Mesenchymal stem cell (in vitro differentiated cells and primary cell): ENCODE measurements around the gene SEPTIN3.
A peak's percentile ranks its signal among the peaks of the same experiment; 100 is the strongest.
"Not testable (repeated sequence)": the region's sequence is repeated elsewhere in the genome, so short reads cannot be mapped to it uniquely, and the experiment has no call there.

ENCODE experiments used
- DNase-seq: peaks from one replicate; pipeline ENCODE4 v3.0.0-alpha.2; 2013
- H2AFZ ChIP-seq: one replicate; pipeline ENCODE4 v1.6.1; 2013; ENCODE audit warnings: low read depth, mild to moderate bottlenecking, control low read depth, inconsistent platforms, low read length, moderate library complexity
- H2AK5ac ChIP-seq: 2 replicates; pipeline ENCODE4 v1.6.1; 2013; ENCODE audit warnings: low read length, moderate library complexity, mild to moderate bottlenecking, inconsistent platforms; ENCODE audit not compliant: severe bottlenecking
- H2BK120ac ChIP-seq: one replicate; pipeline ENCODE4 v1.6.1; 2013; ENCODE audit warnings: low read depth, mild to moderate bottlenecking, inconsistent platforms, low read length, moderate library complexity
- H2BK12ac ChIP-seq, 2 experiments: one replicate each; pipeline ENCODE4 v1.6.1; 2013; ENCODE audit warnings: inconsistent platforms in 2 of 2, low read length in 2 of 2, mild to moderate bottlenecking in 2 of 2, moderate library complexity in 2 of 2, control low read depth in 1 of 2
- H2BK15ac ChIP-seq: one replicate; pipeline ENCODE4 v1.6.1; 2013; ENCODE audit warnings: mild to moderate bottlenecking, low read depth, inconsistent platforms; ENCODE audit not compliant: poor library complexity, severe bottlenecking
- H2BK5ac ChIP-seq: 2 replicates; pipeline ENCODE4 v1.6.1; 2013; ENCODE audit warnings: low read depth, mild to moderate bottlenecking, low read length, control low read depth, inconsistent platforms; ENCODE audit not compliant: poor library complexity, severe bottlenecking
- H3K14ac ChIP-seq, 2 experiments: one replicate each; pipeline ENCODE4 v1.6.1; 2013; ENCODE audit warnings: inconsistent platforms in 2 of 2, low read length in 2 of 2, control low read depth in 1 of 2, mild to moderate bottlenecking in 1 of 2, moderate library complexity in 1 of 2
- H3K18ac ChIP-seq, 2 experiments: one replicate each; pipeline ENCODE4 v1.6.1; 2013; ENCODE audit warnings: inconsistent platforms in 2 of 2, low read length in 2 of 2, control low read depth in 1 of 2, low read depth in 1 of 2, mild to moderate bottlenecking in 1 of 2
- H3K23ac ChIP-seq, 2 experiments: one replicate each; pipeline ENCODE4 v1.6.1; 2013; ENCODE audit warnings: inconsistent platforms in 2 of 2, low read length in 2 of 2, mild to moderate bottlenecking in 2 of 2, moderate library complexity in 2 of 2, control low read depth in 1 of 2
- H3K27ac ChIP-seq: 2 replicates; pipeline ENCODE4 v1.5.1; 2013; ENCODE audit warnings: mild to moderate bottlenecking, moderate library complexity, low read length, control low read depth, inconsistent platforms; ENCODE audit not compliant: poor library complexity, severe bottlenecking
- H3K27me3 ChIP-seq, 2 experiments: 2 replicates each; pipeline versions ENCODE4 v1.6.1 to v1.7.0; 2013; ENCODE audit warnings: low read length in 2 of 2, mild to moderate bottlenecking in 2 of 2, moderate library complexity in 2 of 2, control low read depth in 1 of 2, inconsistent platforms in 1 of 2; ENCODE audit not compliant: control insufficient read depth in 1 of 2, insufficient read depth in 1 of 2
- H3K36me3 ChIP-seq, 2 experiments: 2 replicates each; pipeline versions ENCODE4 v1.6.1 to v1.7.0; 2013; ENCODE audit warnings: low read length in 2 of 2, control low read depth in 1 of 2, inconsistent platforms in 1 of 2, low read depth in 1 of 2, mild to moderate bottlenecking in 1 of 2; ENCODE audit not compliant: insufficient read depth in 2 of 2, control insufficient read depth in 1 of 2
- H3K4ac ChIP-seq, 2 experiments: one replicate each; pipeline ENCODE4 v1.6.1; 2013; ENCODE audit warnings: inconsistent platforms in 2 of 2, low read length in 2 of 2, mild to moderate bottlenecking in 2 of 2, moderate library complexity in 2 of 2, control low read depth in 1 of 2, low read depth in 1 of 2
- H3K4me1 ChIP-seq: 2 replicates; pipeline ENCODE4 v1.6.1; 2013; ENCODE audit warnings: low read depth, low read length, control low read depth; ENCODE audit not compliant: control insufficient read depth, insufficient read depth
- H3K4me2 ChIP-seq: 2 replicates; pipeline ENCODE4 v1.6.1; 2013; ENCODE audit warnings: low read length, mild to moderate bottlenecking, inconsistent platforms; ENCODE audit not compliant: poor library complexity, severe bottlenecking
- H3K4me3 ChIP-seq, 2 experiments: 2 replicates each; pipeline versions ENCODE4 v1.5.1 to v1.7.0; 2013; ENCODE audit warnings: low read length in 2 of 2, mild to moderate bottlenecking in 2 of 2, control low read depth in 1 of 2, low read depth in 1 of 2; ENCODE audit not compliant: insufficient read depth in 1 of 2
- H3K79me1 ChIP-seq: replicated peaks from 2 replicates; pipeline ENCODE4 v1.6.1; 2013; ENCODE audit warnings: mild to moderate bottlenecking, control low read depth, low read length, inconsistent platforms; ENCODE audit not compliant: poor library complexity, severe bottlenecking
- H3K9ac ChIP-seq: 2 replicates; pipeline ENCODE4 v1.7.0; 2013; ENCODE audit warnings: mild to moderate bottlenecking, low read length, moderate library complexity
- H3K9me3 ChIP-seq: 2 replicates; pipeline ENCODE4 v1.7.0; 2013; ENCODE audit warnings: mild to moderate bottlenecking, low read length; ENCODE audit not compliant: control insufficient read depth
- H4K8ac ChIP-seq: one replicate; pipeline ENCODE4 v1.6.1; 2013; ENCODE audit warnings: inconsistent platforms, mild to moderate bottlenecking, low read length, moderate library complexity
- H4K91ac ChIP-seq: one replicate; pipeline ENCODE4 v1.6.1; 2013; ENCODE audit warnings: mild to moderate bottlenecking, low read length, inconsistent platforms
- WGBS: methylation state at CpG from one replicate; pipeline ENCODE4 v1.1.7; 2013; ENCODE audit warnings: mixed read lengths; 5-methylcytosine and 5-hydroxymethylcytosine counted together

SEPTIN3 gene

GRCh38 chr22:41946629-41947423 is 22.4 kb upstream of the SEPTIN3 start, which contains the start of gene CENPM:
Gene CENPM (minus strand): TSS chr22:41947152. CDS start chr22:41947076, 76 bp downstream.
- peak within 1 kb of the TSS in 1 of 2 experiments; percentile 27 for H3K4ac ChIP-seq
- H3K27me3 ChIP-seq = peaks cover 0 to 7% of the 10 kb centered on the region in 2 experiments
- H3K23ac ChIP-seq = no peak within 1 kb of the TSS
- H3K79me1 ChIP-seq = peaks cover 5% of the 10 kb centered on the region
- H4K8ac ChIP-seq = peak within 1 kb of the TSS; percentile 54
- H3K18ac ChIP-seq = peak within 1 kb of the TSS in 1 of 2 experiments; percentile 42
- H3K4me1 ChIP-seq = peaks cover 15% of the 10 kb centered on the region
- no peak within 1 kb of the TSS for H3K14ac ChIP-seq
- H2AFZ ChIP-seq = peak within 1 kb of the TSS; percentile 95
- H2BK5ac ChIP-seq = no peak within 1 kb of the TSS
- H3K36me3 ChIP-seq = peaks cover 0 to 4% of the 10 kb centered on the region in 2 experiments
- H2BK15ac ChIP-seq = peak within 1 kb of the TSS; percentile 58
- no peak within 1 kb of the TSS for H3K27ac ChIP-seq
- H2BK120ac ChIP-seq = no peak within 1 kb of the TSS
- peak; percentile 97 for DNase-seq
- H3K4me3 ChIP-seq = peak within 1 kb of the TSS; percentile 87 to 95
- H2BK12ac ChIP-seq = no peak within 1 kb of the TSS
- WGBS = 2% methylated on average over 56 of the region's 56 CpGs
- no peak within 1 kb of the TSS for H2AK5ac ChIP-seq
- H4K91ac ChIP-seq = peak within 1 kb of the TSS; percentile 39
- H3K4me2 ChIP-seq = peak within 1 kb of the TSS; percentile 83
- H3K9ac ChIP-seq = peak within 1 kb of the TSS; percentile 80
- no peaks in the 10 kb centered on the region for H3K9me3 ChIP-seq

GRCh38 chr22:41947424-41948080 is 21.7 kb upstream of the SEPTIN3 start:
- Histone ChIP-seq H2AFZ (peak overlapping the region; percentile 46), H2BK120ac (no peak overlapping the region), H2BK15ac (peak overlapping the region; percentile 58), H4K8ac (peak overlapping the region; percentile 54), H3K27me3 (peaks cover 0 to 14% of the 10 kb centered on the region in 2 experiments), H3K4me3 (peak overlapping the region in 1 of 2 experiments; percentile 95), H3K4me2 (no peak overlapping the region), H3K4me1 (peaks cover 21% of the 10 kb centered on the region), H3K79me1 (peaks cover 5% of the 10 kb centered on the region), H2BK5ac (no peak overlapping the region), H2BK12ac (no peak overlapping the region), H2AK5ac (no peak overlapping the region), H3K27ac (no peak overlapping the region), H4K91ac (peak overlapping the region; percentile 23), H3K23ac (no peak overlapping the region), H3K4ac (no peak overlapping the region), H3K18ac (no peak overlapping the region), H3K36me3 (peaks cover 0 to 4% of the 10 kb centered on the region in 2 experiments), H3K9ac (peak overlapping the region; percentile 80), H3K9me3 (no peaks in the 10 kb centered on the region), H3K14ac (no peak overlapping the region)
- DNase-seq = no peak
- WGBS = 91% methylated on average over 21 of the region's 21 CpGs

GRCh38 chr22:41948142-41948541 is 21.1 kb upstream of the SEPTIN3 start:
- 95% methylated on average over 1 of the region's 2 CpGs for WGBS

GRCh38 chr22:41948928-41949296 is 20.3 kb upstream of the SEPTIN3 start:
- not testable (repeated sequence) for H3K27ac ChIP-seq, H3K9me3 ChIP-seq, H2BK12ac ChIP-seq

More at GRCh38 chr22:41948142-41948541, 21.1 kb upstream of the SEPTIN3 start:
- Histone ChIP-seq H3K79me1 (peaks cover 5% of the 10 kb centered on the region), H3K9ac (no peak overlapping the region), H2BK15ac (no peak overlapping the region), H2BK5ac (no peak overlapping the region), H2AFZ (no peak overlapping the region), H4K8ac (no peak overlapping the region), H3K23ac (no peak overlapping the region), H2BK12ac (no peak overlapping the region), H3K4me1 (peaks cover 25% of the 10 kb centered on the region), H2BK120ac (no peak overlapping the region), H3K18ac (no peak overlapping the region), H3K4me2 (no peak overlapping the region), H3K27me3 (peaks cover 0 to 20% of the 10 kb centered on the region in 2 experiments), H3K14ac (no peak overlapping the region), H3K36me3 (peaks cover 0 to 4% of the 10 kb centered on the region in 2 experiments), H3K27ac (no peak overlapping the region), H3K4ac (no peak overlapping the region), H2AK5ac (no peak overlapping the region), H4K91ac (no peak overlapping the region), H3K4me3 (no peak overlapping the region), H3K9me3 (no peaks in the 10 kb centered on the region)
- DNase-seq = no peak

More at GRCh38 chr22:41948928-41949296, 20.3 kb upstream of the SEPTIN3 start:
- not testable (repeated sequence) for H2AFZ ChIP-seq, DNase-seq, H3K23ac ChIP-seq, H3K36me3 ChIP-seq, H2AK5ac ChIP-seq, H3K9ac ChIP-seq, H4K91ac ChIP-seq, H3K18ac ChIP-seq, H3K14ac ChIP-seq, H3K4ac ChIP-seq, H4K8ac ChIP-seq, H2BK15ac ChIP-seq, H2BK5ac ChIP-seq, H3K4me2 ChIP-seq, H3K79me1 ChIP-seq, H3K4me3 ChIP-seq, H2BK120ac ChIP-seq
- 95% methylated on average over 8 of the region's 8 CpGs for WGBS
- Histone ChIP-seq H3K27me3 (peaks cover 0 to 22% of the 10 kb centered on the region in 2 experiments), H3K4me1 (peaks cover 23% of the 10 kb centered on the region)
